ENCODE measurements around the gene GMPR.

GMPR gene

GRCh38 chr6:16277101-16277981, 39.0 kb downstream of the GMPR start:
- in situ Hi-C loops (cut with HindIII; ENCODE audit: low pct_unique_long_range_greater_than_20kb, low sequenced_read_pairs): no loop called here
- peak; percentile 25 to 75 for DNase-seq (ENCODE audit: low read depth in 1 of 2, low spot score in 1 of 2)
- no peak for TF ChIP-seq JUND (IDR thresholded peaks at IDR 0.05; ENCODE audit: low read depth)

GRCh38 chr6:16278048-16278724, 39.8 kb downstream of the GMPR start:
- in situ Hi-C loops (cut with HindIII; ENCODE audit: low pct_unique_long_range_greater_than_20kb, low sequenced_read_pairs): no loop called here
- no peak for DNase-seq (ENCODE audit: low read depth in 1 of 2, low spot score in 1 of 2)
- no peak for TF ChIP-seq JUND (IDR thresholded peaks at IDR 0.05; ENCODE audit: low read depth)

- in situ Hi-C loops (cut with HindIII; ENCODE audit: low pct_unique_long_range_greater_than_20kb, low sequenced_read_pairs): no loop called here
- no peak for DNase-seq (ENCODE audit: low read depth in 1 of 2, low spot score in 1 of 2)
- TF ChIP-seq JUND (IDR thresholded peaks at IDR 0.05; ENCODE audit: low read depth): no peak
Measured at GRCh38 chr6:16278750-16279149, 40.4 kb downstream of the GMPR start.

GRCh38 chr6:16279243-16279642, 40.9 kb downstream of the GMPR start:
- DNase-seq (ENCODE audit: low read depth in 1 of 2, low spot score in 1 of 2): no peak
- TF ChIP-seq JUND (IDR thresholded peaks at IDR 0.05; ENCODE audit: low read depth): no peak
- in situ Hi-C loops (cut with HindIII; ENCODE audit: low pct_unique_long_range_greater_than_20kb, low sequenced_read_pairs): no loop called here

GRCh38 chr6:16282370-16282769, 44.0 kb downstream of the GMPR start:
- TF ChIP-seq JUND (IDR thresholded peaks at IDR 0.05; ENCODE audit: low read depth): no peak
- in situ Hi-C loops (cut with HindIII; ENCODE audit: low pct_unique_long_range_greater_than_20kb, low sequenced_read_pairs): no loop called here
- no peak for DNase-seq (ENCODE audit: low read depth in 1 of 2, low spot score in 1 of 2)

GRCh38 chr6:16284472-16284871, 46.1 kb downstream of the GMPR start:
- TF ChIP-seq JUND (IDR thresholded peaks at IDR 0.05; ENCODE audit: low read depth): no peak
- in situ Hi-C loops (cut with HindIII; ENCODE audit: low pct_unique_long_range_greater_than_20kb, low sequenced_read_pairs): no loop called here
- DNase-seq (ENCODE audit: low read depth in 1 of 2, low spot score in 1 of 2): no peak

GRCh38 chr6:16285467-16286150, 47.2 kb downstream of the GMPR start:
- TF ChIP-seq JUND (IDR thresholded peaks at IDR 0.05; ENCODE audit: low read depth): no peak
- in situ Hi-C loops (cut with HindIII; ENCODE audit: low pct_unique_long_range_greater_than_20kb, low sequenced_read_pairs): no loop called here
- DNase-seq (ENCODE audit: low read depth in 1 of 2, low spot score in 1 of 2): no peak

- in situ Hi-C loops (cut with HindIII; ENCODE audit: low pct_unique_long_range_greater_than_20kb, low sequenced_read_pairs): no loop called here
- DNase-seq (ENCODE audit: low read depth in 1 of 2, low spot score in 1 of 2): peak; percentile 46 to 62
- no peak for TF ChIP-seq JUND (IDR thresholded peaks at IDR 0.05; ENCODE audit: low read depth)
Measured at GRCh38 chr6:16286151-16286522, 47.8 kb downstream of the GMPR start.

GRCh38 chr6:16288163-16288562, 49.8 kb downstream of the GMPR start:
- in situ Hi-C loops (cut with HindIII; ENCODE audit: low pct_unique_long_range_greater_than_20kb, low sequenced_read_pairs): no loop called here
- no peak for TF ChIP-seq JUND (IDR thresholded peaks at IDR 0.05; ENCODE audit: low read depth)
- DNase-seq (ENCODE audit: low read depth in 1 of 2, low spot score in 1 of 2): no peak

GRCh38 chr6:16291739-16292138, 53.4 kb downstream of the GMPR start:
- in situ Hi-C loops (cut with HindIII; ENCODE audit: low pct_unique_long_range_greater_than_20kb, low sequenced_read_pairs): no loop called here
- TF ChIP-seq JUND (IDR thresholded peaks at IDR 0.05; ENCODE audit: low read depth): no peak
- DNase-seq (ENCODE audit: low read depth in 1 of 2, low spot score in 1 of 2): no peak

- DNase-seq (ENCODE audit: low read depth in 1 of 2, low spot score in 1 of 2): no peak
- no peak for TF ChIP-seq JUND (IDR thresholded peaks at IDR 0.05; ENCODE audit: low read depth)
- in situ Hi-C loops (cut with HindIII; ENCODE audit: low pct_unique_long_range_greater_than_20kb, low sequenced_read_pairs): no loop called here
Measured at GRCh38 chr6:16292432-16292831, 54.0 kb downstream of the GMPR start.

- TF ChIP-seq JUND (IDR thresholded peaks at IDR 0.05; ENCODE audit: low read depth): no peak
- in situ Hi-C loops (cut with HindIII; ENCODE audit: low pct_unique_long_range_greater_than_20kb, low sequenced_read_pairs): no loop called here
- no peak for DNase-seq (ENCODE audit: low read depth in 1 of 2, low spot score in 1 of 2)
Measured at GRCh38 chr6:16292942-16293341, 54.6 kb downstream of the GMPR start.

GRCh38 chr6:16294371-16294770, 56.0 kb downstream of the GMPR start:
- TF ChIP-seq JUND (IDR thresholded peaks at IDR 0.05; ENCODE audit: low read depth): no peak
- no peak for DNase-seq (ENCODE audit: low read depth in 1 of 2, low spot score in 1 of 2)
- in situ Hi-C loops (cut with HindIII; ENCODE audit: low pct_unique_long_range_greater_than_20kb, low sequenced_read_pairs): no loop called here

Measured in T47D (cell line).